ENCODE results near the gene ABCD4.

GRCh38 chr14:74255281-74255680 is 47.5 kb downstream of the ABCD4 start:
- TF ChIP-seq CTCF (IDR thresholded peaks at IDR 0.05; ENCODE audit: low read depth, low read length, missing input control) (no peak), MAX (IDR thresholded peaks at IDR 0.05) (no peak), REST (IDR thresholded peaks at IDR 0.05) (no peak), ATF3 (IDR thresholded peaks at IDR 0.05) (no peak), HNF4G (IDR thresholded peaks at IDR 0.05) (no peak), YY1 (IDR thresholded peaks at IDR 0.05) (no peak)

Measured in liver (tissue), 3 donors.